B cell (primary cell): Measurements from ENCODE around the gene PCSK7. TPM values are rescaled to one million over a fixed set of nuclear protein-coding genes. Genes with fewer than 3 reads are reported as not detected.

Experiments used
- ATAC-seq: fragments of 200-7000 bp; cut with Tn5 transposase; one replicate; pipeline ENCODE4 v1.10.0; 2021; ENCODE audit warnings: low read depth, mild to moderate bottlenecking, moderate number of reproducible peaks, moderate library complexity
- CTCF ChIA-PET: fragments of 350-600 bp; sonication (Branson Sonifier 250); formaldehyde crosslinking; loops from one replicate; lab custom pipeline; 2021; ENCODE audit warnings: antibody characterized with exemption, inconsistent platforms; lab: Charles Lee
- POLR2A ChIA-PET: fragments of 350-600 bp; sonication (Branson Sonifier 250); formaldehyde crosslinking; loops from one replicate; lab custom pipeline; 2021; ENCODE audit warnings: antibody characterized with exemption; lab: Charles Lee
- DNase-seq: peaks from one replicate; pipeline ENCODE4 v3.0.0; 2013
- H2AFZ ChIP-seq: 2 replicates; pipeline ENCODE4 v1.6.1; 2012; ENCODE audit warnings: mild to moderate bottlenecking, low read depth, low read length; ENCODE audit not compliant: insufficient read depth, poor library complexity, severe bottlenecking
- H3K27ac ChIP-seq, 2 donors: 1 replicate in 1 of 2; 2 replicates in 1 of 2; pipeline ENCODE4 v1.5.1; 2012 to 2013; ENCODE audit warnings: low read length in 2 of 2, mild to moderate bottlenecking in 2 of 2, moderate library complexity in 1 of 2
- H3K27me3 ChIP-seq, 4 experiments: fragments of 200-600 bp in 1 of 4; sonication (generic) in 1 of 4; replicated peaks in 1 of 4; 1 replicate in 2 of 4; 2 replicates in 2 of 4; pipeline versions ENCODE4 v1.6.1 to v1.7.0; 2013 to 2016; ENCODE audit warnings: low read length in 3 of 4, mild to moderate bottlenecking in 2 of 4, mixed read lengths in 1 of 4, moderate library complexity in 1 of 4; ENCODE audit not compliant: insufficient read depth in 4 of 4, control insufficient read depth in 3 of 4; ENCODE audit errors: control extremely low read depth in 1 of 4
- H3K36me3 ChIP-seq, 2 experiments: replicated peaks in 1 of 2; 1 replicate in 1 of 2; 2 replicates in 1 of 2; pipeline versions ENCODE4 v1.6.1 to v1.7.1; 2013; ENCODE audit warnings: low read length in 1 of 2; ENCODE audit not compliant: insufficient read depth in 2 of 2, control insufficient read depth in 1 of 2; ENCODE audit errors: control extremely low read depth in 1 of 2, extremely low read depth in 1 of 2
- H3K4me1 ChIP-seq, 2 donors: fragments of 200-600 bp in 1 of 2; sonication (generic) in 1 of 2; 1 replicate in 1 of 2; 2 replicates in 1 of 2; pipeline versions ENCODE4 v1.5.1 to v1.6.1; 2013 to 2017; ENCODE audit warnings: low read length in 2 of 2; ENCODE audit not compliant: control insufficient read depth in 2 of 2, insufficient read depth in 2 of 2
- H3K4me2 ChIP-seq: replicated peaks from 2 replicates; pipeline ENCODE3; 2012; ENCODE audit warnings: mild to moderate bottlenecking, low read depth, low read length; ENCODE audit not compliant: poor library complexity, severe bottlenecking
- H3K4me3 ChIP-seq, 5 experiments: fragments of 200-600 bp in 1 of 5; sonication (generic) in 1 of 5; 1 replicate in 3 of 5; 2 replicates in 2 of 5; pipeline versions ENCODE4 v1.5.1 to v1.7.0; 2011 to 2016; ENCODE audit warnings: low read length in 4 of 5, mild to moderate bottlenecking in 4 of 5, low read depth in 2 of 5, control low read depth in 1 of 5, moderate library complexity in 1 of 5; ENCODE audit not compliant: insufficient read depth in 1 of 5; ENCODE audit errors: control extremely low read depth in 1 of 5, extremely low read depth in 1 of 5
- H3K79me2 ChIP-seq: fragments of 200-600 bp; sonication (generic); one replicate; pipeline ENCODE4 v1.6.0; 2016; ENCODE audit warnings: low read length; ENCODE audit not compliant: control insufficient read depth, insufficient read depth
- H3K9ac ChIP-seq: fragments of 200-600 bp; sonication (generic); 2 replicates; pipeline ENCODE4 v1.6.1; 2017; ENCODE audit warnings: mild to moderate bottlenecking, low read length, moderate library complexity
- H3K9me3 ChIP-seq, 3 donors: one replicate each; pipeline versions ENCODE4 v1.6.1 to v1.7.1; 2013; ENCODE audit warnings: low read length in 2 of 3; ENCODE audit not compliant: control insufficient read depth in 2 of 3, insufficient read depth in 1 of 3; ENCODE audit errors: control extremely low read depth in 1 of 3
- H4K20me1 ChIP-seq: 2 replicates; pipeline ENCODE4 v1.6.0; 2012; ENCODE audit warnings: mild to moderate bottlenecking, low read length; ENCODE audit not compliant: insufficient read depth, control insufficient read depth, poor library complexity, severe bottlenecking
- H3K27ac Mint-ChIP-seq: one replicate; pipeline ENCODE4 v1.8.0; 2021; ENCODE audit warnings: mixed read lengths
- H3K27me3 Mint-ChIP-seq: one replicate; pipeline ENCODE4 v1.8.0; 2021; ENCODE audit warnings: mixed read lengths
- H3K4me1 Mint-ChIP-seq: one replicate; pipeline ENCODE4 v1.8.0; 2021; ENCODE audit warnings: mixed read lengths
- H3K4me3 Mint-ChIP-seq: one replicate; pipeline ENCODE4 v1.8.0; 2021; ENCODE audit warnings: mixed read lengths
- H3K9me3 Mint-ChIP-seq: one replicate; pipeline ENCODE4 v1.8.0; 2022; ENCODE audit warnings: mixed read lengths; ENCODE audit not compliant: insufficient read depth
- CTCF ChIP-seq: fragments of 200-600 bp; IDR thresholded peaks from one replicate; pipeline ENCODE4 v1.8.0; 2022; ENCODE audit warnings: antibody characterized with exemption, mild to moderate bottlenecking
- EZH2 ChIP-seq: IDR thresholded peaks from 2 replicates; pipeline ENCODE4 v1.6.1; 2012; ENCODE audit warnings: borderline replicate concordance, low read depth, mild to moderate bottlenecking, moderate library complexity, low read length; ENCODE audit not compliant: insufficient read depth, poor library complexity, severe bottlenecking
- WGBS: methylation state at CpG from one replicate; pipeline ENCODE4 v1.1.5; 2013; ENCODE audit warnings: missing lambda C conversion rate; ENCODE audit not compliant: insufficient coverage; 5-methylcytosine and 5-hydroxymethylcytosine counted together
- intact Hi-C: fragments of 100-400 bp; cut with micrococcal nuclease; formaldehyde crosslinking; loops from one replicate; pipeline ENCODE4 v1.10.0; 2022
- polyA plus RNA-seq: library from polyadenylated mRNA; depleted of rRNA; stranded (reverse); fragments of >200 nt; gene quantifications from 2 replicates; pipeline ENCODE4 v1.2.3, GENCODE V29; 2012
- total RNA-seq, 2 donors: library from RNA; stranded (reverse); fragments of 120-200 nt in 1 of 2; gene quantifications; 1 replicate in 1 of 2; 2 replicates in 1 of 2; pipeline versions ENCODE4 v1.2.3 to v1.2.4, GENCODE V29; 2013 to 2022

Gene PCSK7
- total and polyA plus RNA-seq, 2 donors (not counting 1 experiment from before 2014, with no cell fraction given): 203 to 283 TPM

GRCh38 chr11:117192401-117192875, 39.4 kb downstream of the PCSK7 start:
- H3K4me3 Mint-ChIP-seq: no peak overlapping the region
- H3K4me1 ChIP-seq: peaks cover 31 to 49% of the 10 kb centered on the region in 2 donors
- TF ChIP-seq CTCF (no peak), EZH2 (no peak)
- peaks cover 49% of the 10 kb centered on the region for H3K4me1 Mint-ChIP-seq
- H3K4me2 ChIP-seq: no peak overlapping the region
- peaks cover 0 to 76% of the 10 kb centered on the region in 2 experiments for H3K36me3 ChIP-seq
- ChIA-PET CTCF (interaction anchor here (1.7 kb wide), 1 partner anchor 11 kb away, joined by 7 read pairs; no protein-coding TSS in a partner anchor), POLR2A (interaction anchor here (0.5 kb wide), 1 partner anchor 49 kb away, joined by 6 read pairs; no protein-coding TSS in a partner anchor)
- no peaks in the 10 kb centered on the region for H3K9me3 Mint-ChIP-seq
- no peaks in the 10 kb centered on the region for H3K27me3 Mint-ChIP-seq
- H3K27ac ChIP-seq: peak overlapping the region in 1 of 2 donors; percentile 7
- H4K20me1 ChIP-seq: no peaks in the 10 kb centered on the region
- H2AFZ ChIP-seq: no peak overlapping the region
- 99% methylated on average over 17 of the region's 17 CpGs for WGBS
- no peaks in the 10 kb centered on the region for H3K9me3 ChIP-seq
- H3K27me3 ChIP-seq: no peaks in the 10 kb centered on the region
- H3K4me3 ChIP-seq: no peak overlapping the region
- H3K79me2 ChIP-seq: peaks cover 40% of the 10 kb centered on the region
- intact Hi-C loops: no loop called here
- DNase-seq (no peak), ATAC-seq (no peak)
- no peak overlapping the region for H3K9ac ChIP-seq
- peak overlapping the region; percentile 74 for H3K27ac Mint-ChIP-seq

GRCh38 chr11:117191680-117192400, 40.0 kb downstream of the PCSK7 start:
- Histone ChIP-seq H2AFZ (no peak overlapping the region), H3K4me3 (no peak overlapping the region), H3K9ac (no peak overlapping the region), H3K27me3 (no peaks in the 10 kb centered on the region), H3K36me3 (peaks cover 0 to 80% of the 10 kb centered on the region in 2 experiments), H3K4me2 (no peak overlapping the region), H4K20me1 (no peaks in the 10 kb centered on the region), H3K79me2 (peaks cover 46% of the 10 kb centered on the region), H3K9me3 (no peaks in the 10 kb centered on the region), H3K27ac (peak overlapping the region in 1 of 2 donors; percentile 7), H3K4me1 (peaks cover 37 to 55% of the 10 kb centered on the region in 2 donors)
- POLR2A ChIA-PET: no interaction called here
- TF ChIP-seq EZH2 (no peak), CTCF (no peak)
- no peak overlapping the region for H3K4me3 Mint-ChIP-seq
- DNase-seq: no peak
- no peak for ATAC-seq
- peak overlapping the region; percentile 74 for H3K27ac Mint-ChIP-seq
- 96% methylated on average over 22 of the region's 26 CpGs for whole genome bisulfite sequencing
- CTCF ChIA-PET: interaction anchor here (1.0 to 2.5 kb wide), 3 partner anchors 11 to 35 kb away, joined by 4 to 8 read pairs (median 7); no protein-coding TSS in a partner anchor
- H3K27me3 Mint-ChIP-seq: no peaks in the 10 kb centered on the region
- intact Hi-C loops: no loop called here
- no peaks in the 10 kb centered on the region for H3K9me3 Mint-ChIP-seq
- H3K4me1 Mint-ChIP-seq: peaks cover 53% of the 10 kb centered on the region
